HEK293 (cell line): Measurements from ENCODE around the gene WDR4.

ENCODE experiments used
- CTCF ChIA-PET: fragments of 350-600 bp; formaldehyde crosslinking; extraction: SDS; loops from one replicate; lab custom pipeline; 2021; ENCODE audit warnings: antibody characterized with exemption; lab: Yijun Ruan, JAX
- POLR2A ChIA-PET: fragments of 300-600 bp; formaldehyde crosslinking; extraction: SDS; loops from one replicate; lab custom pipeline; 2020; ENCODE audit warnings: antibody characterized with exemption, inconsistent platforms; lab: Yijun Ruan, JAX
- H3K27ac ChIP-seq: fragments of 200-500 bp; sonication (Bioruptor generic); 2 replicates; pipeline ENCODE4 v1.5.1; 2014; ENCODE audit warnings: low read depth, low read length, control low read depth, inconsistent platforms; ENCODE audit errors: extremely low read depth
- H3K36me3 ChIP-seq, 2 experiments: fragments of 200-500 bp in 1 of 2; sonication (Bioruptor generic) in 1 of 2; 1 replicate in 1 of 2; 2 replicates in 1 of 2; pipeline ENCODE4 v1.5.1; 2014 to 2017; ENCODE audit warnings: inconsistent platforms in 2 of 2, low read length in 2 of 2; ENCODE audit not compliant: control insufficient read depth in 2 of 2, insufficient read depth in 1 of 2
- H3K4me1 ChIP-seq: fragments of 200-500 bp; sonication (Bioruptor generic); 2 replicates; pipeline ENCODE4 v1.5.1; 2014; ENCODE audit warnings: mild to moderate bottlenecking, low read length, inconsistent platforms; ENCODE audit not compliant: control insufficient read depth, insufficient read depth
- H3K4me3 ChIP-seq: 2 replicates; pipeline ENCODE4 v1.5.1; 2011; ENCODE audit warnings: low read depth, mild to moderate bottlenecking, control low read depth, low read length, moderate library complexity
- H3K9me3 ChIP-seq: fragments of 200-500 bp; sonication (Bioruptor generic); 2 replicates; pipeline ENCODE4 v1.5.1; 2014; ENCODE audit warnings: low read depth, low read length, inconsistent platforms; ENCODE audit not compliant: control insufficient read depth, insufficient read depth
- EGR2 ChIP-seq: fragments of 450-650 bp; formaldehyde crosslinking; IDR thresholded peaks from 2 replicates; pipeline ENCODE4 v1.5.1; 2016; ENCODE audit warnings: low read depth, missing biosample characterization, missing genetic modification characterization
- GLIS1 ChIP-seq: fragments of 450-650 bp; formaldehyde crosslinking; IDR thresholded peaks from 2 replicates; pipeline ENCODE4 v1.5.1; 2016; ENCODE audit warnings: missing biosample characterization, missing genetic modification characterization
- GLIS2 ChIP-seq: fragments of 450-650 bp; formaldehyde crosslinking; IDR thresholded peaks from 2 replicates; pipeline ENCODE4 v1.5.1; 2016; ENCODE audit warnings: missing biosample characterization, missing genetic modification characterization
- MYNN ChIP-seq: fragments of 450-650 bp; formaldehyde crosslinking; IDR thresholded peaks from 2 replicates; pipeline ENCODE4 v1.5.1; 2016; ENCODE audit warnings: missing biosample characterization, missing genetic modification characterization, borderline replicate concordance
- MZF1 ChIP-seq: fragments of 450-650 bp; formaldehyde crosslinking; IDR thresholded peaks from 2 replicates; pipeline ENCODE4 v1.5.1; 2017; ENCODE audit warnings: missing biosample characterization, missing genetic modification characterization, borderline replicate concordance
- SP7 ChIP-seq: fragments of 450-650 bp; formaldehyde crosslinking; IDR thresholded peaks from 2 replicates; pipeline ENCODE4 v1.5.1; 2016; ENCODE audit warnings: missing biosample characterization, missing genetic modification characterization
- ZFHX2 ChIP-seq: fragments of 450-650 bp; formaldehyde crosslinking; conservative IDR thresholded peaks from 2 replicates; pipeline ENCODE4 v1.5.1; 2016; ENCODE audit warnings: missing biosample characterization, missing genetic modification characterization
- ZFP69B ChIP-seq: fragments of 450-650 bp; formaldehyde crosslinking; IDR thresholded peaks from 2 replicates; pipeline ENCODE4 v1.5.1; 2016; ENCODE audit warnings: missing biosample characterization, missing genetic modification characterization
- ZIC2 ChIP-seq: fragments of 450-650 bp; formaldehyde crosslinking; IDR thresholded peaks from 2 replicates; pipeline ENCODE4 v1.5.1; 2016; ENCODE audit warnings: missing biosample characterization, missing genetic modification characterization
- ZNF112 ChIP-seq: fragments of 450-650 bp; formaldehyde crosslinking; IDR thresholded peaks from 2 replicates; pipeline ENCODE4 v1.5.0; 2017; ENCODE audit warnings: missing biosample characterization, missing genetic modification characterization
- ZNF132 ChIP-seq: fragments of 450-650 bp; formaldehyde crosslinking; IDR thresholded peaks from 2 replicates; pipeline ENCODE4 v1.5.1; 2017; ENCODE audit warnings: missing biosample characterization, missing genetic modification characterization, borderline replicate concordance
- ZNF16 ChIP-seq: fragments of 450-650 bp; formaldehyde crosslinking; IDR thresholded peaks from 2 replicates; pipeline ENCODE4 v1.5.1; 2016; ENCODE audit warnings: low read depth, missing biosample characterization, missing genetic modification characterization
- ZNF169 ChIP-seq: fragments of 450-650 bp; formaldehyde crosslinking; IDR thresholded peaks from 2 replicates; pipeline ENCODE4 v1.5.1; 2016; ENCODE audit warnings: missing biosample characterization, missing genetic modification characterization
- ZNF175 ChIP-seq: fragments of 450-650 bp; formaldehyde crosslinking; IDR thresholded peaks from 2 replicates; pipeline ENCODE4 v1.5.1; 2016; ENCODE audit warnings: missing biosample characterization, missing genetic modification characterization
- ZNF184 ChIP-seq: fragments of 450-650 bp; IDR thresholded peaks from 2 replicates; pipeline ENCODE4 v1.5.1; 2018; ENCODE audit warnings: missing biosample characterization, mild to moderate bottlenecking, missing genetic modification characterization
- ZNF221 ChIP-seq: fragments of 450-650 bp; formaldehyde crosslinking; IDR thresholded peaks from 2 replicates; pipeline ENCODE4 v1.5.1; 2017; ENCODE audit warnings: missing biosample characterization, missing genetic modification characterization, borderline replicate concordance
- ZNF37A ChIP-seq: fragments of 450-650 bp; IDR thresholded peaks from 2 replicates; pipeline ENCODE4 v1.5.1; 2018; ENCODE audit warnings: missing biosample characterization, missing genetic modification characterization
- ZNF501 ChIP-seq: fragments of 450-650 bp; formaldehyde crosslinking; IDR thresholded peaks from 2 replicates; pipeline ENCODE4 v1.5.1; 2016; ENCODE audit warnings: missing biosample characterization, missing genetic modification characterization
- ZXDB ChIP-seq: fragments of 450-650 bp; formaldehyde crosslinking; IDR thresholded peaks from 2 replicates; pipeline ENCODE4 v1.5.1; 2016; ENCODE audit warnings: missing biosample characterization, missing genetic modification characterization
- TF ChIP-seq, protein P1 (sequence below): fragments of 450-650 bp; formaldehyde crosslinking; conservative IDR thresholded peaks from 2 replicates; pipeline ENCODE4 v1.5.1; 2016; ENCODE audit warnings: low read depth, missing biosample characterization, missing genetic modification characterization
- TF ChIP-seq, protein P2 (sequence below): fragments of 450-650 bp; formaldehyde crosslinking; IDR thresholded peaks from 2 replicates; pipeline ENCODE4; 2016; ENCODE audit warnings: missing biosample characterization, missing genetic modification characterization
- TF ChIP-seq, protein P3 (sequence below): fragments of 450-650 bp; formaldehyde crosslinking; IDR thresholded peaks from 2 replicates; pipeline ENCODE4 v1.5.1; 2016; ENCODE audit warnings: missing biosample characterization, missing genetic modification characterization
- TF ChIP-seq, protein P4 (sequence below): fragments of 450-650 bp; formaldehyde crosslinking; IDR thresholded peaks from 2 replicates; pipeline ENCODE4 v1.5.1; 2016; ENCODE audit warnings: missing biosample characterization, missing genetic modification characterization

WDR4 gene

DNA sequence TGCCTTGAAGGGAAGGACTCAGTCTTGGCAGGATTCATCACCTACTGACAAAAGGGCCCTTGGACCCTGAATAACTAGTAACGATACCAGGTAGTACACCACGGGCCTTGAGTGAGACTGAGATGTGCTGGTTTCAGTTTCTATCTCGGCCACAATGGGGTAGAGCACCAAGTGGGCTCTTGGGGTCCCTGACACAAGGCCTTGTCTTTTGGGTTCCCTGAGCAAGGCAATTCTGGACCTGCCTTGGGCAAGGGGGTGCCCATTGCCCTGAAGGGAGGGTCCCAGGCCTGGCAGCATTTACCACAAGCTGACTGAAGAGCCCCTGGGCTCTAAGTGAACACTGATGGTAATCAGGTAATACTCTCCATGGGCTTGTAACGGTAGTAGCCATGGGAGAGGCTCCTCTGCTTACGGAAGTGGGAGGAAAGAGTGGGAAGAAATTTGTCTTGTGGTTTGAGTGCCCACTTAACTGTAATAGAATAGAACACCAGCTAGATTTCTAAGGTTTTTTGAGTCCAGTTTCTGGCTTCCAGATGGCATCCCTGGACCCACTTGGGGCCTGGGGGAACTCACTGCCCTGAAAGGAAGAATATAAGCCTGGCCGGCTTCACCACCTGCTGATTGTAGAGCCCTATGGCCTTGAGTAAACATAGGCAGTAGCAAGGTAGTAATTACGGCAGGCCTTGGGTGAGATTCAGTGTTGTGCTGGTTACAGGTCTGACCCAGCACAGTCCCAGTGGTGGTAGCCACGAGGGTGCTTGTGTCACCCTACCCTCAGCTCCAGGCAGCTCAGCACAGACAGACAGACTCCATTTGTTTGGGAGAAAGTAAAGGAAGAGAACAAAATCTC is 58.5 kb downstream of the WDR4 start:
- H3K36me3 ChIP-seq, result no peaks in the 10 kb centered on the region
- TF ChIP-seq ZNF501 (no peak), ZNF37A (tag by site-specific recombination) (no peak), GLIS1 (tag by site-specific recombination) (peak; percentile 36; the same call in 1 of the 2 replicates), EGR2 (peak; percentile 93), ZFHX2 (tag by site-specific recombination) (peak; percentile 89), ZIC2 (tag by site-specific recombination) (0 out of 2 replicates have a peak, but pooled peaks have one; percentile 14), ZNF175 (tag by site-specific recombination) (no peak), ZNF132 (tag by site-specific recombination) (no peak), SP7 (tag by site-specific recombination) (peak; percentile 87)
- POLR2A ChIA-PET, result no interaction called here
- H3K9me3 ChIP-seq, result no peaks in the 10 kb centered on the region
- H3K4me3 ChIP-seq, result no peak overlapping the region
- CTCF ChIA-PET, result interaction anchor here (0.7 to 2.7 kb wide), 3 partner anchors 213 to 506 kb away, joined by 3 to 16 read pairs (median 3); partner anchors contain the start of gene TFF3
- H3K4me1 ChIP-seq, result no peaks in the 10 kb centered on the region
- no peak overlapping the region for H3K27ac ChIP-seq

DNA sequence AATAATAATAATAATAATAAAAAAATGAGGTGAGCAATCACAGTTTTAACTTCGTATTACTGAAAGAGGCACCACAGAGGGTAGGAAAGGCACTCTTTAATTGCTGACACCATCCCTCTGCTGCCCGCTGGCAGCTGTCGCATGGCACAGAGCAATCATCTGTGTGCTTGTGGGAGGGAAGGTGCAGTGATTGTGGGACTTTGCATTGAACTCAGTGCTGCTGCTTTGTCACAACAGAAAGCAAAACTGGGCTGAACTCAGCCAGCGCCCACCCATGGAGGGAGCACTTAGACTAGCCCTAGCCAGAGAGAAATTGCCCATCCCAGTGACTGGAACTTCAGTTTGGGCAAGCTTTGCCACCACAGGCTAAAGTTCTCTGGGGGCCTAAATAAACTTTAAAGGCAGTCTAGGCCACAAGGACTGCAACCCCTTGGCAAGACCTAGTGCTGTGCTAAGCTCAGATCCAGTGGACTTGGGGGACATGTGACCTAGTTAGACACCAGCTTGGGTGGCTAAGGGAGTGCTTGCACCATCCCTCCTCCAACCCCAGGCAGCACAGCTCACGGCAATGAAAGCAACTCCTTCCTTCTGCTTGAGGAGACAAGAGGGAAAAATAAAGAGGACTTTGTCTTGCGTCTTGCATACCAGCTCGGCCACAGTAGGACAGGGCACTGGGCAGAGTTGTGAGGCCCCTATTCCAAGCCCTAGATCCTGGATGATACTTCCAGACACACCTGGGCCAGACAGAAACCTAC is 59.3 kb downstream of the WDR4 start:
- Histone ChIP-seq H3K27ac (no peak overlapping the region; the same call in 1 of the 2 replicates), H3K9me3 (no peaks in the 10 kb centered on the region; the same call in 1 of the 2 replicates), H3K4me3 (no peak overlapping the region), H3K4me1 (no peaks in the 10 kb centered on the region), H3K36me3 (no peaks in the 10 kb centered on the region)
- no peak for TF ChIP-seq ZNF184
- ChIA-PET POLR2A (interaction anchor here (0.6 kb wide), 1 partner anchor 127 kb away, joined by 3 read pairs; no protein-coding TSS in a partner anchor), CTCF (interaction anchor here (0.6 to 3.6 kb wide), 5 partner anchors 9 to 505 kb away, joined by 3 to 35 read pairs (median 4); partner anchors contain the start of gene TFF3)

DNA sequence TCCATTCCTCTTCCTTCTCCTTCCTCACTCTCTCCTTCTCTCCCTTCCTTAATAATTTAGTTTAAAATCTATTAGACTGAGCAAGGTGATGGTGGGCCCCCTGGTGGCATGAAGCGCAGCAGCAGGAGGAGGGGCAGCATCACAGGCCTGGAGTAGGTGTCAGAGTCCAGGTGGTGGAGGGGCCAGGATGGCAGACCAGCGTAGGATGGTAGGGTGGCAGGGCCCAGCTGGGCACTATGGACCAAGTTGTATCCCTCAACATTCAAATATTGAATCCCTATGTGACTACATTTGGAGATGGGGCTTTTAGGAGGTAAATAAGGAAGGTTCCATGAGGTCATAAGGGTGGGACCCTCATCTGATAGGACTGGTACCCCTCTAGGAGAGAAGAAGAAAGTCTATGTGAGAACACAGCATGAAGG is 61.0 kb downstream of the WDR4 start:
- ChIA-PET POLR2A (no interaction called here), CTCF (interaction anchor here (0.6 to 3.6 kb wide), 10 partner anchors 11 to 225 kb away, joined by 3 to 35 read pairs (median 4); no protein-coding TSS in a partner anchor)
- no peaks in the 10 kb centered on the region for H3K36me3 ChIP-seq
- H3K4me1 ChIP-seq, result no peaks in the 10 kb centered on the region
- H3K4me3 ChIP-seq, result no peak overlapping the region
- no peak overlapping the region for H3K27ac ChIP-seq
- H3K9me3 ChIP-seq, result no peaks in the 10 kb centered on the region; the same call in 1 of the 2 replicates
- TF ChIP-seq MYNN, result no peak
- TF ChIP-seq, protein P1, sequence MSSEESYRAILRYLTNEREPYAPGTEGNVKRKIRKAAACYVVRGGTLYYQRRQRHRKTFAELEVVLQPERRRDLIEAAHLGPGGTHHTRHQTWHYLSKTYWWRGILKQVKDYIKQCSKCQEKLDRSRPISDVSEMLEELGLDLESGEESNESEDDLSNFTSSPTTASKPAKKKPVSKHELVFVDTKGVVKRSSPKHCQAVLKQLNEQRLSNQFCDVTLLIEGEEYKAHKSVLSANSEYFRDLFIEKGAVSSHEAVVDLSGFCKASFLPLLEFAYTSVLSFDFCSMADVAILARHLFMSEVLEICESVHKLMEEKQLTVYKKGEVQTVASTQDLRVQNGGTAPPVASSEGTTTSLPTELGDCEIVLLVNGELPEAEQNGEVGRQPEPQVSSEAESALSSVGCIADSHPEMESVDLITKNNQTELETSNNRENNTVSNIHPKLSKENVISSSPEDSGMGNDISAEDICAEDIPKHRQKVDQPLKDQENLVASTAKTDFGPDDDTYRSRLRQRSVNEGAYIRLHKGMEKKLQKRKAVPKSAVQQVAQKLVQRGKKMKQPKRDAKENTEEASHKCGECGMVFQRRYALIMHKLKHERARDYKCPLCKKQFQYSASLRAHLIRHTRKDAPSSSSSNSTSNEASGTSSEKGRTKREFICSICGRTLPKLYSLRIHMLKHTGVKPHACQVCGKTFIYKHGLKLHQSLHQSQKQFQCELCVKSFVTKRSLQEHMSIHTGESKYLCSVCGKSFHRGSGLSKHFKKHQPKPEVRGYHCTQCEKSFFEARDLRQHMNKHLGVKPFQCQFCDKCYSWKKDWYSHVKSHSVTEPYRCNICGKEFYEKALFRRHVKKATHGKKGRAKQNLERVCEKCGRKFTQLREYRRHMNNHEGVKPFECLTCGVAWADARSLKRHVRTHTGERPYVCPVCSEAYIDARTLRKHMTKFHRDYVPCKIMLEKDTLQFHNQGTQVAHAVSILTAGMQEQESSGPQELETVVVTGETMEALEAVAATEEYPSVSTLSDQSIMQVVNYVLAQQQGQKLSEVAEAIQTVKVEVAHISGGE, result no peak
- TF ChIP-seq ZNF169 (tag by site-specific recombination), result no peak
- TF ChIP-seq, protein P2, sequence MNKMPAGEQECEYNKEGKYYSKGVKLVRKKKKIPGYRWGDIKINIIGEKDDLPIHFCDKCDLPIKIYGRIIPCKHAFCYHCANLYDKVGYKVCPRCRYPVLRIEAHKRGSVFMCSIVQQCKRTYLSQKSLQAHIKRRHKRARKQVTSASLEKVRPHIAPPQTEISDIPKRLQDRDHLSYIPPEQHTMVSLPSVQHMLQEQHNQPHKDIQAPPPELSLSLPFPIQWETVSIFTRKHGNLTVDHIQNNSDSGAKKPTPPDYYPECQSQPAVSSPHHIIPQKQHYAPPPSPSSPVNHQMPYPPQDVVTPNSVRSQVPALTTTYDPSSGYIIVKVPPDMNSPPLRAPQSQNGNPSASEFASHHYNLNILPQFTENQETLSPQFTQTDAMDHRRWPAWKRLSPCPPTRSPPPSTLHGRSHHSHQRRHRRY (tag by site-specific recombination), result no peak
- TF ChIP-seq GLIS2 (tag by site-specific recombination), result no peak
- no peak for TF ChIP-seq ZNF112 (tag by site-specific recombination)
- TF ChIP-seq ZNF221 (tag by site-specific recombination), result no peak
- TF ChIP-seq ZNF16 (tag by site-specific recombination), result no peak
- no peak for TF ChIP-seq ZXDB
- TF ChIP-seq, protein P3, sequence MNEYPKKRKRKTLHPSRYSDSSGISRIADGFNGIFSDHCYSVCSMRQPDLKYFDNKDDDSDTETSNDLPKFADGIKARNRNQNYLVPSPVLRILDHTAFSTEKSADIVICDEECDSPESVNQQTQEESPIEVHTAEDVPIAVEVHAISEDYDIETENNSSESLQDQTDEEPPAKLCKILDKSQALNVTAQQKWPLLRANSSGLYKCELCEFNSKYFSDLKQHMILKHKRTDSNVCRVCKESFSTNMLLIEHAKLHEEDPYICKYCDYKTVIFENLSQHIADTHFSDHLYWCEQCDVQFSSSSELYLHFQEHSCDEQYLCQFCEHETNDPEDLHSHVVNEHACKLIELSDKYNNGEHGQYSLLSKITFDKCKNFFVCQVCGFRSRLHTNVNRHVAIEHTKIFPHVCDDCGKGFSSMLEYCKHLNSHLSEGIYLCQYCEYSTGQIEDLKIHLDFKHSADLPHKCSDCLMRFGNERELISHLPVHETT (tag by site-specific recombination), result no peak
- no peak for TF ChIP-seq MZF1 (tag by site-specific recombination)
- TF ChIP-seq, protein P4, sequence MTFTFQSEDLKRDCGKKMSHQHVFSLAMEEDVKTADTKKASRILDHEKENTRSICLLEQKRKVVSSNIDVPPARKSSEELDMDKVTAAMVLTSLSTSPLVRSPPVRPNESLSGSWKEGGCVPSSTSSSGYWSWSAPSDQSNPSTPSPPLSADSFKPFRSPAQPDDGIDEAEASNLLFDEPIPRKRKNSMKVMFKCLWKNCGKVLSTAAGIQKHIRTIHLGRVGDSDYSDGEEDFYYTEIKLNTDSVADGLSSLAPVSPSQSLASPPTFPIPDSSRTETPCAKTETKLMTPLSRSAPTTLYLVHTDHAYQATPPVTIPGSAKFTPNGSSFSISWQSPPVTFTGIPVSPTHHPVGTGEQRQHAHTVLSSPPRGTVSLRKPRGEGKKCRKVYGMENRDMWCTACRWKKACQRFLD, result no peak
- TF ChIP-seq ZFP69B, result no peak
